Ovary (tissue), 3 donors: ENCODE measurements around the gene FNDC11.

Source experiments
- EP300 ChIP-seq: sonication (generic); formaldehyde crosslinking; IDR thresholded peaks from one replicate; pipeline ENCODE4 v1.6.1; 2017; ENCODE audit warnings: antibody characterized with exemption
- POLR2A ChIP-seq: fragments of 450-650 bp; IDR thresholded peaks from one replicate; pipeline ENCODE4 v1.6.1; 2017; ENCODE audit warnings: antibody characterized with exemption, mild to moderate bottlenecking, moderate library complexity
- TF ChIP-seq, protein P1 (sequence below), 3 donors: fragments of 450-650 bp in 2 of 3; fragments of 200-600 bp in 1 of 3; IDR thresholded peaks; one replicate each; pipeline versions ENCODE4 v1.5.1 to v1.8.0; 2016 to 2022; ENCODE audit warnings: antibody characterized with exemption in 3 of 3, mild to moderate bottlenecking in 1 of 3
- donor health status: DM: no; HTN: no; CAD: no.

DNA sequence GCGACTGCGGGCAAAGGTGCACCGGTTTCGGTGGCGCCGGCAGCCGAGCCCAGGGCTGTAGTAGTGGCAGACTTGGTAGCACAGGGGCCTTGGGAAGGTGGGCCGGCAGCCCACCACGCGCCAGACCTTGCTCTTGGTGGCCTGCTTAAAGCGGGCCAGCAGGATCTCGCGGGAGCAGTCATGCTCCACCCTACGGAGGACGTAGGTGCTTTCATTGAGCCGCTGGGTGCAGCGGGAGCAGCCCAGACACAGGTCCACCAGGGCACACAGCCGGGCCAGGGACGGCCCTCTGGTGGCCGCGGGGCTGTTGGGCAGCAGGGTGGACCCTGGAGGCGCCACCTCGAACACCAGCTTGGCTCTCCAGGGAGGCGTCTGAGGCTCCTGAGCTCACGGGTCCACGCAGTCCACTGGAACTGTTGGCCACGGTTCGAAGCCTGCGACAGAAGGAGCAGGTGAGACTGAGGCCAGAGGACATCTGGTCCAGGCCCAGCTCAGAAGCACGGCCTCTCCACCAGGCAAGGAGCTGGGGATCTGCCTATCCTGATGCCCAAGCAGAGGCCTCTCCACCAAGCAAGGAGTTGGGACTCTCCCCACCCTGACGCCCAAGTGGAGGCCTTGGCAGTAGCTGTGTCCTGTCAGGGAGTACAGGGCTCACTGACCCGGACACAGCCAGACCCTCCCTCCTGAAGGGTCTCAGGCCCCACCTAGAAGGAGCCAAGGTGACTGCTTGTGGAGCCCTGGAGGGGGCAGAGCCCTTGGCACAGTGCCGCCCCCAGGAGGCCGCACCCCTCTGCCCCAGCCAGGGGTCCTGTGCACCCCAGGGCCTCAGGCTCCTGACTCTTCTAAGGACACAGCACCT is 19.1 kb downstream of the FNDC11 start:
- TF ChIP-seq POLR2A = no peak
- TF ChIP-seq, protein P1, sequence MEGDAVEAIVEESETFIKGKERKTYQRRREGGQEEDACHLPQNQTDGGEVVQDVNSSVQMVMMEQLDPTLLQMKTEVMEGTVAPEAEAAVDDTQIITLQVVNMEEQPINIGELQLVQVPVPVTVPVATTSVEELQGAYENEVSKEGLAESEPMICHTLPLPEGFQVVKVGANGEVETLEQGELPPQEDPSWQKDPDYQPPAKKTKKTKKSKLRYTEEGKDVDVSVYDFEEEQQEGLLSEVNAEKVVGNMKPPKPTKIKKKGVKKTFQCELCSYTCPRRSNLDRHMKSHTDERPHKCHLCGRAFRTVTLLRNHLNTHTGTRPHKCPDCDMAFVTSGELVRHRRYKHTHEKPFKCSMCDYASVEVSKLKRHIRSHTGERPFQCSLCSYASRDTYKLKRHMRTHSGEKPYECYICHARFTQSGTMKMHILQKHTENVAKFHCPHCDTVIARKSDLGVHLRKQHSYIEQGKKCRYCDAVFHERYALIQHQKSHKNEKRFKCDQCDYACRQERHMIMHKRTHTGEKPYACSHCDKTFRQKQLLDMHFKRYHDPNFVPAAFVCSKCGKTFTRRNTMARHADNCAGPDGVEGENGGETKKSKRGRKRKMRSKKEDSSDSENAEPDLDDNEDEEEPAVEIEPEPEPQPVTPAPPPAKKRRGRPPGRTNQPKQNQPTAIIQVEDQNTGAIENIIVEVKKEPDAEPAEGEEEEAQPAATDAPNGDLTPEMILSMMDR (IDR thresholded peaks at IDR 0.05) = no peak
- TF ChIP-seq EP300 = no peak
